GM18520 (cell line): ENCODE measurements around the gene U2SURP.
A peak's percentile ranks its signal among the peaks of the same experiment; 100 is the strongest.
"Not testable (repeated sequence)": the region's sequence is repeated elsewhere in the genome, so short reads cannot be mapped to it uniquely, and the experiment has no call there.

Experiments
- ATAC-seq: cut with Tn5 transposase; IDR thresholded peaks from one replicate; pipeline ENCODE4 v1.9.1; 2021; ENCODE audit not compliant: unreplicated experiment

The U2SURP gene

GRCh38 chr3:143011705-143012104, 10.3 kb downstream of the U2SURP start:
- no peak for ATAC-seq

GRCh38 chr3:143014921-143015320, 13.6 kb downstream of the U2SURP start:
- ATAC-seq, result no peak

- no peak for ATAC-seq
These were observed 15.1 kb downstream of the U2SURP start for GRCh38 chr3:143016321-143016972.

- ATAC-seq, result no peak
These were observed 23.1 kb downstream of the U2SURP start for GRCh38 chr3:143024351-143024960.

GRCh38 chr3:143031327-143031726, 30.0 kb downstream of the U2SURP start:
- no peak for ATAC-seq

- not testable (repeated sequence) for ATAC-seq
These were observed 30.5 kb downstream of the U2SURP start for GRCh38 chr3:143031796-143032387.

- ATAC-seq, result no peak
These were observed 34.3 kb downstream of the U2SURP start for GRCh38 chr3:143035466-143036211.

GRCh38 chr3:143036557-143036956, 35.2 kb downstream of the U2SURP start:
- no peak for ATAC-seq

GRCh38 chr3:143037867-143038266, 36.5 kb downstream of the U2SURP start:
- no peak for ATAC-seq

- ATAC-seq, result no peak
These were observed 39.0 kb downstream of the U2SURP start for GRCh38 chr3:143040261-143040879.

GRCh38 chr3:143041903-143042302, 40.5 kb downstream of the U2SURP start:
- ATAC-seq, result no peak

GRCh38 chr3:143045639-143046038, 44.3 kb downstream of the U2SURP start:
- no peak for ATAC-seq

- not testable (repeated sequence) for ATAC-seq
These were observed 44.7 kb downstream of the U2SURP start for GRCh38 chr3:143046075-143046474.

GRCh38 chr3:143054011-143054410, 52.6 kb downstream of the U2SURP start:
- no peak for ATAC-seq

GRCh38 chr3:143056372-143056771, 55.0 kb downstream of the U2SURP start:
- ATAC-seq, result no peak

- peak; percentile 98 for ATAC-seq
These were observed 59.5 kb downstream of the U2SURP start for GRCh38 chr3:143060906-143061305.

- no peak for ATAC-seq
These were observed 61.6 kb downstream of the U2SURP start for GRCh38 chr3:143063018-143063417.

- ATAC-seq, result no peak
These were observed 63.4 kb downstream of the U2SURP start for GRCh38 chr3:143064777-143065176.

- no peak for ATAC-seq
These were observed 64.0 kb downstream of the U2SURP start for GRCh38 chr3:143065364-143065763.

- ATAC-seq, result no peak
These were observed 64.7 kb downstream of the U2SURP start for GRCh38 chr3:143066033-143066432.

- ATAC-seq, result no peak
These were observed 65.8 kb downstream of the U2SURP start for GRCh38 chr3:143067201-143067600.
